ENCODE data around the gene PRDM5.
"Not testable (repeated sequence)": the region's sequence is repeated elsewhere in the genome, so short reads cannot be mapped to it uniquely, and the experiment has no call there.

The PRDM5 gene

GRCh38 chr4:120741636-120742035, 180.9 kb downstream of the PRDM5 start:
- not testable (repeated sequence) for DNase-seq

GRCh38 chr4:120736312-120736711, 186.2 kb downstream of the PRDM5 start:
- no peak for DNase-seq

- DNase-seq: no peak
Observed at GRCh38 chr4:120733968-120734367, 188.6 kb downstream of the PRDM5 start.

GRCh38 chr4:120733054-120733453, 189.5 kb downstream of the PRDM5 start:
- DNase-seq: no peak

GRCh38 chr4:120731561-120731960, 191.0 kb downstream of the PRDM5 start:
- DNase-seq: no peak

GRCh38 chr4:120730777-120731320, 191.7 kb downstream of the PRDM5 start:
- DNase-seq: no peak

GRCh38 chr4:120728892-120729675, 193.4 kb downstream of the PRDM5 start:
- DNase-seq: no peak

GRCh38 chr4:120725639-120726580, 196.6 kb downstream of the PRDM5 start:
- no peak for DNase-seq

- no peak for DNase-seq
Observed at GRCh38 chr4:120724656-120725055, 197.9 kb downstream of the PRDM5 start.

- no peak for DNase-seq
Observed at GRCh38 chr4:120723986-120724385, 198.5 kb downstream of the PRDM5 start.

GRCh38 chr4:120723105-120723504, 199.4 kb downstream of the PRDM5 start:
- DNase-seq: no peak

GRCh38 chr4:120722655-120723054, 199.9 kb downstream of the PRDM5 start:
- DNase-seq: no peak

GRCh38 chr4:120720354-120720934, 202.1 kb downstream of the PRDM5 start:
- DNase-seq: no peak

- DNase-seq: peak; percentile 21
Observed at GRCh38 chr4:120718979-120719566, 203.5 kb downstream of the PRDM5 start.

- no peak for DNase-seq
Observed at GRCh38 chr4:120716346-120716745, 206.2 kb downstream of the PRDM5 start.

GRCh38 chr4:120714417-120715010, 208.0 kb downstream of the PRDM5 start:
- DNase-seq: no peak

- no peak for DNase-seq
Observed at GRCh38 chr4:120709991-120710390, 212.5 kb downstream of the PRDM5 start.

GRCh38 chr4:120704538-120704937, 218.0 kb downstream of the PRDM5 start:
- DNase-seq: no peak

- DNase-seq: no peak
Observed at GRCh38 chr4:120703908-120704307, 218.6 kb downstream of the PRDM5 start.

- DNase-seq: no peak
Observed at GRCh38 chr4:120699354-120699753, 223.2 kb downstream of the PRDM5 start.

- no peak for DNase-seq
Observed at GRCh38 chr4:120694973-120695372, 227.6 kb downstream of the PRDM5 start.

- DNase-seq: no peak
Observed at GRCh38 chr4:120693816-120694215, 228.7 kb downstream of the PRDM5 start.

Measured in CD4-positive, alpha-beta T cell treated with Interleukin-17A for 1 hour (primary cell).